HG02571 (cell line): Measurements from ENCODE around the gene SYCP3.
A peak's percentile ranks its signal among the peaks of the same experiment; 100 is the strongest.

ENCODE experiments used
- ATAC-seq: cut with Tn5 transposase; IDR thresholded peaks from one replicate; pipeline ENCODE4 v1.9.1; 2021; ENCODE audit warnings: mild to moderate bottlenecking, moderate library complexity; ENCODE audit not compliant: unreplicated experiment

Gene SYCP3

DNA sequence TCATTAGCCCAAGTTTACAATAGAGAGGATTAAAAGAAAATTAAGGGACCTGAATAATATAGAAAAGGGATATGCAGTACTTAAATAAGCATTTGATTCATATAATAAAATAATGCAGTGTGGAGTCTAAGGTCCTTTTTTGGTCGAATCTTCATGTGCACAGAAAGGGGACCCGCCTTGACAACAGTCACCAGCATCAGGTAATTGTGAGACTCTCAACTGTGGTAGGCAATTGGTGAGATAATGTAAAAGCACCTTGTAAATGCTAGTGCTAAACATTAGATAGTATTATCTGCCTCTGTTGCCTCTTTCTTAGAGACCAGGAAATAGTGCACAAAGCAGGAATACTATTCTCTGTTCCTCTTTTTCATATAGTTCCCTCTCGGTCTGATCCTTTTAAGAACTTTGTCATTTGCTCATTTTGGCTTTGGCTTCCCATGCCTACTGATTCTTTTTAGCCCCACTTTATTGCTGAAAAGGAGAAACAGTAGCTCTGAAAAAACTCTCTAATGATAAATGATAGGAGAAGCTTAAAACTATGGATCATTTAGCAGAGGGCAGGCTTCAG is 24.3 kb downstream of the SYCP3 start:
- no peak for ATAC-seq

DNA sequence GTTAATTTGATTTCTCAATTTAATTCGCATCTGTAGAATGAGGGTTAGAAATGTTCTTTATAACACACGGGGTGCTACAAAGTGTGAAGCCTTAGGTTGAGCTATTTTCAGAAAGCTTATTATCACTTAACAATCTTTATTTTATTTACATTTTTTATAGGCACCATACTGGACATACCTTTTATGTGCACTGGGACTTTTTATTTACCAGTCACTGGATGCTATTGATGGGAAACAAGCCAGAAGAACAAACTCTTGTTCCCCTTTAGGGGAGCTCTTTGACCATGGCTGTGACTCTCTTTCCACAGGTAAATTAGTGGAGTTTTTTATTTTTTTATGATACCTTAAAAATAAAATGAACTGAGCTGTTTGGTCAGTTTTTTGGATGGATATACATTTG is 25.3 kb downstream of the SYCP3 start:
- no peak for ATAC-seq

DNA sequence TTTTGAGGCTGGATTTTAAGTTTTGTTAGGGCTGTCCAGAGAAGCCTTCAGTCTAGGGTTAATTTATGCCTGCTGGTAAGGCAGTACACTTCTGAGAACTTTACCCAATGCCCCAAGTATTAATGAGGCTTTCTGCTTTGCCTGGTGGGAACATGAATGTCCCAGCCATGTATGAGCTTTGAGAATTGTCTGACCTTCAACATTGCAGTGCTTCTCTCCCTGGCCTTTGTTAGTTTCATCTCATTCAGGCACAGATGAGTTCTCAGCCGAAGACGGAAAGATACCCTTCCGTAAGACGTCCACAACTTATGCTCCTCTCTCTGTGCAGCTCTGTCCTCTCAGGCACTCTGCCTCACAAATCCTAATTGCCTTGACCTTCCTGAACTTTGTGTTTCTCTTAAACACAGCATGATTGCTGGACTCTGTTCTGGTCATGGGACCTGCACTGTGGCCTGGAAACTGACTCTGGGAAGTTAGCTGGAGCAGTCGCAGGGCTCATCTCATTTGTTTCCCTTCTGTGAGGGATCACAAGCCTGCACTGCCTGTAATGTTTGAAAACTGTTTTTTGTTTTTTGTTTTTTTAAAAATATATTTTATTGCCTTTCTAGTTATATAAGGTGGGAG is 26.1 kb downstream of the SYCP3 start:
- ATAC-seq = no peak

DNA sequence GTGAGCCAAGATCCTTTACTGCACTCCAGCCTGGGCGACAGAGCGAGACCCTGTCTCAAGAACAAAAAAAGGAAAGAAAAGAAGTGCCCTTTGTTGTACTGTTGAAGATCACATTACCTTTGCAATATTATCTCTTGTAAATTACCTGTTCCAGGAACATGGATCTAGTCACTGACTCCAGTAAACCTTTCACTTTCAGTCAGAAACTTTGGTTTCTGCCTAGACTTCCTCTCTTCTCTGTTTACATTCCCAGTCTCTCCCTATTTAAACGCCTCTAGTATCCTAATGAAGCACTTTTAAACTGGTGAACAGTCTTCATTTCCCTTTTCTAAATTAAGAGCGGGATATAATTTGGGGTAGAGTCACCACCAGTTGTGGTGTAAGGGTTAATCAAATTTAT is 29.0 kb downstream of the SYCP3 start:
- ATAC-seq = no peak

DNA sequence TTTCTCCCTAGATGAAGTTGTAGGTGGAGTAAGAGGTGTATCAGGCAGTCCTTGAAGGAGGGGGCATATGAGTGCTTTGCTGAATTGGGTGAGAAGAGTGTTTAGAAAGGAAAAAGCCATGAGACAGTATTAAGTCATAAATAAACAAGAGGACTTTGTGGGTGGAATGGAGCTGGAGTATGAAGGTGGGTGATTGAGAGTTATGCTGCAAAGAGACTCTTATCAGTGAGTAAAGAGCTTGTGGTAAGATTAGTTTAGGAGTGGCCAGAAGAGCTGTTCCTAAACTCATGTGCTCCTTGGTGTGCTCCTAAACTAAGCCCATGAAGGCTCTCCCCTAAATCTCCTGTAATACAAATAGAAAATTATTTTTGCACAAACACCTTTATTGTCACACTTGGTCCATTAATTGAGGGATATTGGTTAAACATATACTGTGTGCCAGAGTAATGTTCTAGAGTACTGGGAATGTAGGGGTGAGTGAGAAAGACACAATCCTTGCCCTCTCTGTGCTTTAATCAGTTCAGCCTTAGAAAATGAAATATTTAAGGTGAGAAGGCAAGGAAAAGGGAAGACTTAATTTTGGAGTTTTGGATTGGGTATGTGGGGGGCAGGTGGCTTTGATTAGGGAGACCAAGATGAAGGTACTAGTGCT is 32.0 kb downstream of the SYCP3 start:
- no peak for ATAC-seq

DNA sequence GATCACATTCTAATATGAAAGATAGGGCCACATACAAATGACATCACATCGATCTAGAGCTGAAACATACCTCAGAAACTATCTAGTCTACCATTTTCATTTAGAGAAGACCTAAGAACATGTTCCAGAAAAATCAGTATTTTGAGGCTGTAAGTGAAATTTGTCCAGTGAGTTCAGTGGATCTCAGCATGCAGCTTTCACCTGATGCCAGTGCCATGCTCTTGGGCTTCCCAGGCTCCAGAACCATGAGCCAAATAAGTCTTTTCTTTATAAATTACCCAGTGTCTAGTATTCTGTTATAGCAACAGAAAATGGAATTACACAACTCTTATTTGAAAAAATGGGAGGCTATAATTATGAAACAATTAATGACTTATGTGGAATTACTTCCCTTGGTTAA is 32.9 kb downstream of the SYCP3 start:
- ATAC-seq = no peak

DNA sequence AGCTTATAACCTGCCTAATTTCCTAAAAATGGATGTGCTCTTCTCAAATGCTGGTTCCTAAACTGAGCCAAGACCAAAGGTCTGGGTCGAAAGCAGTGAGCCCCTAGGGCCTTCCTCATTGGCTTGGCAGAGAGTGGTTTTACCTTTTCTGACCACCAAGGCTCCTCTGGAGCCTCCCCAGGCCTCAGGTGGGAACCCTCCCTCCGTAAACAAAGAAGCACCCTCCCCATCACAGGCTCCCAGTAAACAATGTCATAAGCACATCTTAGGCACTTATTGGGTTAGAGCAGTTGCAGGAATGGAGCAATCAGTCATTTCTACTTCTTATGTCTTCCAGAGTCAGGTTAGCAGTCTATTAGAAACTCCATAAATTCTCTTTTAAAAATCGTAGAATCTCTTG is 35.8 kb downstream of the SYCP3 start:
- ATAC-seq = no peak

DNA sequence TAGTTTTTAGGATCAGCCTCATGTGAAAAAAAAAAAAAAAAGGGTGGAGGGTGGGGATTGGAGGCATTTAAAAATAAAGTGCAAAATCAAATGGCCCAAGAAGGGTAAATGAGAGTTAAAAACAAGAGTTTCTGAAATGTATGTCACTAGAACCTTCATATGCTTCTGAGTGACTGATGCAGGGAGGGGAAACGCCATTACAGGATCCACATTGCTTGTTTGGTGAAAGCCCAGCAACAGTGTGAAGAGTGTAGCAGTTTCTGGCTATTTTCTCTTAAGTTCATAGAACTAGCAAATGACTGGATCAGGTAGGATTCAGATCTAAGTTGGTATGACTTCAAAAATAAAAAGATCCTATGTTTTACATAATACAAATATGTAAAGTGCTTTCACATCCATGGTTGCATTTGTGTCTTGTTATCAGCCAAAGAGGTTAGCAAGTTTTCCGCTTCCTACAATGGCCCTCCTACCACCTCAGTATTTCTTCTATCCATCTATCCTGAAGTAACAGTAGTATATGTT is 38.9 kb downstream of the SYCP3 start:
- ATAC-seq = no peak

DNA sequence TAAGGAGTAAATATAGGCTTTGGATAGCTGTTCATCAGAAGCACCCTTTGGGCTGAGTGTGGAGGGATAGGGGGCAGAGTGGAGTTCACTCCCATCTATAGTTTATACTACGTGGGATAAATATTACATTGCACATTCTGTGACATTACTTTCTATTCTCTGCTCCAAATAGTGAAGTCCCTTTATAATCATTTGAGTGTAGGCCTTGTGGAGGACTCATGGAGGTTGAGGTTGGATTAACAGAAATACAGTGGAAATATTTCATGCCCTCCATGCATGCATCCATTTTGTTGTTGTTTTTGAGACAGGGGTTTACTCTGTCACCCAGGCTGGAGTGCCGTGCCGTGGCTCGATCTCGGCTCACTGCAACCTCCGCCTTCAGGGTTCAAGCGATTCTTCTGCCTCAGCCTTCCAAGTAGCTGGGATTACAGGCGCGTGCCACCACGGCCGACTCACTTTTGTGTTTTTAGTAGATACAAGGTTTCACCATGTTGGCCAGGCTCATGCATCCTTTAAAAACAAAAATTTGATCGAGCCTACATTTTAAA is 40.4 kb downstream of the SYCP3 start:
- ATAC-seq = no peak

DNA sequence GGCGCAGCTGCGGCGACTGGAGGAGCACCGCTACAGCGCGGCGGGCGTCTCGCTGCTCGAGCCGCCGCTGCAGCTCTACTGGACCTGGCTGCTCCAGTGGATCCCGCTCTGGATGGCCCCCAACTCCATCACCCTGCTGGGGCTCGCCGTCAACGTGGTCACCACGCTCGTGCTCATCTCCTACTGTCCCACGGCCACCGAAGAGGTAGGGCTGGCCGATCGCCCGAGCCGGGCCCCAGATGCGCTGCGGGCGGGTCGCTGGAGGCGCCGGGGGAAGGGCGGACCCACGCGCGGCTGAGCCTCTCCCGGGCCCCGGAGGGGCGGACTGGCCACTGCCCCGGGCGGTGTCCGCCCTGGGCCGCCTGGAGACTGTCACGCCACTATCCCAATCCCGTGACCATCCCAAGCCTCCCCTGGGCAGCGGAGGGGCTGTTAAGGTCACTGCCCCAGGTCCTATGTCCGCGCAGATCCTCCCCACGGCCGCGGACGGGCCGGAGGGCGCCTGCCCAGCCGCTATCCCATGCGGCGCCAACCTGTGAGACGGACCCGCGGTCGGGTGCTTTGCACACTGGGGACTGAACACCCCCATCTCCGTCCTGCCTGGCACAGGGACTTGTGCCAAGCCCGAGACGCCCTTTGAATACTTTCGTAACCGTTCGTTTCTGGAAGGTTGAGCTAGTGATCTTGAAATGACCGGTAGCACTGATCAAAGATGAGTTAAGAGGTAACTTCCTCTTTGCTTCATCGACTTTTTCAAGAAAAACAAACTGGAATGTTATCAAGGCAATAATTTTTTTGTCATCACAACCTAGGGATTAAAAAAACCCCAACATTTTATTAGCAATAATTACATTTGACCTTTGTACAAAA is 41.1 kb downstream of the SYCP3 start:
- ATAC-seq = peak; percentile 32

DNA sequence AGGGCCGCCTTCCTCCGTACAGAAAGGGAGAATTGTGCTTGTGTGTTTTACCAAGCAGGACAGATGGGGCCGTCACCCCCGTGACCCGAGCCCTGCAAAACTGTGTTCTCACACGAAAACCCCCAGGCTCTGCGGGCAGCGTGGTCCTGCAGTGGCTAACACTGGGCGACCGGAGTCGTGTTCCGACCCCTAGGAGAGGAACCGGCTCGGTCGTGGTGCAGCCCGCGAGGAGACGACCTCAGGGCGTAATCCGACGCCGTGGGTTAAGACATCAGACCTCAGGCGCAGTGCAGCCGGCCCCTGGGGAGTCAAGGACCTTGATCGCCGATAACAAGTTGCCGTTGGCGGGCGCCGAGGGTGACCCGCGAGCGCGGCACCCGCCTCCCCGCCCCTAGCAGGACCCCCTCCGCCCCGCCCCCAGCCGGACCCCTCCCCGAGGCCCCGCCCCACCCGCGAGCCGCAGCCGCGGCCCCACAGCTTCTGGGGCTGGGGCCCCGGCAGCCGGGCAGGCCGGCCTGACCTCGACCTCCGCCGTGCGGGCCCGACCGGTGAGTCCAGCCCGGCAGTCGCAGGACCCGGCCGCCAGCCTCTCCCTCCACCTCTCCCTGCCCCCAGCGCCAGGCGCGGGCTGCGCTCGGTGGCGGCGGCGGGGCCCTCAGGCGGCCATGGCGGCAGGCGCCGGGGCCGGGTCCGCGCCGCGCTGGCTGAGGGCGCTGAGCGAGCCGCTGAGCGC is 41.9 kb downstream of the SYCP3 start, which contains the start of gene CHPT1:
Gene CHPT1 (plus strand): TSS at position 444 of the 733 bp plus-strand sequence. CDS start 222 bp downstream, at position 666.
- peak; percentile 69 for ATAC-seq

DNA sequence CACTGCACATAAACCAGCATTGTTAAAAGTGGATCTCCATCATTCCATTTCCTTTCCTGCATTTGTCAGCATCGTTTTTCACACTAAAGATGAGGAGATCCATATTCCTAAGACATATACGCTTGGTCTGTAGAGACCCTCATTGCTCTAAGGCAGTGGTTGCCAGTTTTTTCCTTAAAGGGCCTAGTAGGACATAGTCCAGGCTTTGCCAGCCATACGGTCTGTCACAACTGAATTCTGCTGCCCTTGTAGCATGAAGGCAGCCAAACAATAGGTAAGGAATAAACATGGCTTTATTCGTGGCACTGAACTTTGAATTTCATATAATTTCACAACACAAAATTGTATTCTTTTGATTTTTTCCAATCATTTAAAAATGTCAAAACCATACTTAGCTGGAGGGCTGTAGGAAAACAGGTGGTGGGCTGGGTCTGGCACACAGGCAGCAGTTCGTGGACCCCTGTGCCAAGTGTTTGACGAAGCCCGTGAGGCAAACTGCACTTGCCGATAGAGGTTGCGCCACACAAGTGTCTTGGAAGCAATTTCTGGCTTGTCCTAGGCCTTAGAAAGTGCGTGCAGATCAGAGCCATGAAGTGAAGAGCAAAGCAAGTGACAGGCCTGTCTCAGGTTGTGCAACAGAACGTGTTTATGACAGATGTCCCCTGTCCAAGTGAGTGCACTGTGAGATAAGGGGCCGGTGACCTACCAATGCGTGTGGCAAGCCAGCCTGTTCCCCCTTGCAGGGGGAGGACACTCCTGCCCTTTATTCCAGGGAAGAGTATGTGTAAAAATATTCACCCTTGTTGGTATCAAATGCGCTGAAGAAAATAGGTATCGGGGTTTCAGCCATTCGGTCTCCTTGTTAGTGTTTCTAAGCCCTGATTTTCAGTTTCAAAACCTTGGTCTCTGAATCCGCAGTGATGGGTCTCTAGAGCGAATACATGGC is 42.7 kb downstream of the SYCP3 start:
- ATAC-seq = peak; percentile 30

DNA sequence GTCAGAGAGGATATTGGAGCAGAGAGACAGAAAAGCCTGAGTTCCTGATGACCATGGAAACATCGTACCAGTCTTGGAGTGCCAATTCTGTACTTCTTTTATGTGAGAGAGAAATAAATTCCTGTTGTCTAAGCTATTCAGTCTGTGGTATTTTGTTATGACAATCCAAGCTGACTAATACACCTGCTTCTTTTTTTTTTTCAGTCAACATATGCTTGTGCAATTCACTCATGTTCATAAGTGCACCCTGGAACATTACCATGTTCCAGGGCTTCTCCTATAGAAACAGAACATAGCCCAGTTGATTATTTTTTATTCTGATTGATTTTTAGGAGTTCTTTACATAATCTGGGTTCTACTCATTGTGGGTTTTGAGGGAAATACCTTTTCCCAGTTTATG is 43.6 kb downstream of the SYCP3 start:
- ATAC-seq = no peak

DNA sequence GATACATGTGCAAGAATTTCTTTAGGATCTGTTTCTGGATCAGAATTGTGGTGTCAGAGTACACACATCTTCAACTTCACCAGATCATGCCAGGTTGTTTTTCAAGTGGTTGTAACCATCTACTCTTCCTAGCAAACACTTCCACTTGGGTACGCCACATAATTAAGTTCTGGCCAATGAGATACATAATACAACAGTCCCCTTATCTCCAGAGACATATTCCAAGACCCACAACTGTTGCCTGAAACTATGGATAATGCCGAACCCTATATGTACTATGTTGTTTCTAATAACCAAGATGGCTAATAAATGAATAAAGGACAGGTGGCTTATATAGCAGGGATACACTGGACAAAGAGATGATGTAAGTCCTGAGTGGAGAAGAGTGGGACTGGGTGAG is 44.3 kb downstream of the SYCP3 start:
- no peak for ATAC-seq

DNA sequence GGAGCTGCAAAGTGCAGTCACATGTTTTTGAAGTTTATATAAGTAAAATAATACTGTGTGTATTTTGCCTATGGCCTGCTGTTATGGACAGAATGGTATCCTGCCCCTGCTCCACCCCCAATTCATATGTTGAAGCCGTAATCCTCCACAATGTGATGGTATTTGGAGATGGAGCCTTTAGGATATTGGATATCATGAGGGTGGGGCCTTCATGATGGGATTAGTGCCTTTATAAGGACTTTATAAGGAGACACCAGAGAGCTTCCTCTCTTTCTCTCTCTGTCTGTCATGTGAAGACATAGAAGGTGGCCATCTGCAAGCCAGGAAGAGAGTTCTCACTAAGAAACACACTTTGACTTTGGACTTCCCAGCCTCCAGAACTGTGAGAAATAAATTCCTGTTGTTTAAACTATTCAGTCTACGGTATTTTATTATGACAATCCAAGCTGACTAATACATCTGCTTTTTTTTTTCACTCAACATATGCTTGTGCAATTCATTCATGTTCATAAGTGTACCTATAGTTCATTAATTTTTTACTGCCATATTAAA is 44.9 kb downstream of the SYCP3 start:
- ATAC-seq = no peak

DNA sequence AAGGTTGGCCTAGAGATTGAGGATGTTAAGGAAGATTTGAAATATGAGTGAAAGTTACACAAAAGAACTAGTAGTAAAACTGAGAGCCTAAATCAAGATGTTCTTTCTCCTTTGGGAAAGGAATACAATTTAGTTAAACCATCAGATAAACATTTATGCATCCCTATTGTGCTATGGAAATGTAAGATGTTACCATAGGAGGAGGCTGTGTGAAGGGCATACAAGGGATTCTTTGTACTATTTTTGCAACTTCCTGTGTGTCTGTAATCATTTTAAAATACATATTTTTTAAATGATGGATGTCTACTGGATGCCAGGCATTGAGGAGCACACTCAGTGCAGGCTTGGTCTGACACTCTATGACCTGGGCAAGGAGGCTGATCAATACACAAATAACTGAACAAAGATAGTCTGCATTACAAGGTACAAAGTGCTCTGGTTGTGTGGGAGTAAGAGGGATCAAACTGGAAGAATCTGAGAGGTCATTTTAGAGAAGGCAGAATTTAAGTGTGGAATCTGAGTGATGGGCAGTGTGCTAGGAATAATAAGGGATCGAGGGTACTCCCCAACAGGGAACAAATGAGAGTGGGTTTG is 47.7 kb downstream of the SYCP3 start:
- no peak for ATAC-seq

DNA sequence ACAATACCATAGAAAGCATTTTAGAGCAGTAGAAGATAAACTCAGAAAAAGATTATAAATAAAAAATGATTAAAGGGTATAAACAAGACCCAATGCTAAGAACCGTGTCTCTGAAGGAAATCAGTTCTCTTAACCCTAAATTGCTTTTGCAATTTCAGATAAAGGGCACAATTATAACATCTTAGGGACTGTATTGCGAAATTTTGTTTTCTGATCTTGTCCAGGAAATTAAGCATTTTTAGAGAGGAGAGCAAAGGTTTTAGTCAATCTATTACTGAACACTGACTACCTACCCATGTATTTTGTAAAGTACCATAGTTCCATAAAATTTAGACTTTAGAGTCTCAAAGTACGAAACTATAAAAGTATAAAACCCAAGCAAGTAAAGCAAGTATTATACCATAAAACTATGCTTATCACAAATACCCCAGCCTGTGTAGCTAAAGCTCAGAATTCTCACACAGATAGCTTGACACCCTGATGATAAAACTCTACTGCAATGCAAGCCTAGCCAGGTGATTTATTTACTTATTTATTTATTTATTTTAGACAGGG is 48.6 kb downstream of the SYCP3 start:
- no peak for ATAC-seq

DNA sequence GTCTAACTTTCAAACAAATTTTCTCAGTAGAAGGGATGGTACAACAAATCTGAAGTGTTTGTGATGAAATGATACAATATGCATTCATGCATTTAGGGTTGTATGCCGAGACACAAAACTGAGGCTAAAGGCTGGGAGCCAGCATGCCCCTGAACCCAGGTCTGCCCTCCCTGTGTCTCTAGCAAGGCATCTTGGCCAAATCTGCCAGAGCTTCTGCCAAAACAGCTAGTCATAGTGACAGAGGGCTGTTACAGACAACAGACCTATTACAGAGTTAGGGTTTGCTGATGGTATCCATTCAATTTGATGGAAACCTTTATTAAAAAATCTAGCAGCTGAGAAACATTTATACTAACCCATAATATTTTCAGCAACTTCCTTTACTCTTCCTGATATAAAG is 53.1 kb downstream of the SYCP3 start:
- ATAC-seq = no peak
